ENCODE data around the gene VAC14.
"Not testable (repeated sequence)": the region's sequence is repeated elsewhere in the genome, so short reads cannot be mapped to it uniquely, and the experiment has no call there.

VAC14 gene

DNA sequence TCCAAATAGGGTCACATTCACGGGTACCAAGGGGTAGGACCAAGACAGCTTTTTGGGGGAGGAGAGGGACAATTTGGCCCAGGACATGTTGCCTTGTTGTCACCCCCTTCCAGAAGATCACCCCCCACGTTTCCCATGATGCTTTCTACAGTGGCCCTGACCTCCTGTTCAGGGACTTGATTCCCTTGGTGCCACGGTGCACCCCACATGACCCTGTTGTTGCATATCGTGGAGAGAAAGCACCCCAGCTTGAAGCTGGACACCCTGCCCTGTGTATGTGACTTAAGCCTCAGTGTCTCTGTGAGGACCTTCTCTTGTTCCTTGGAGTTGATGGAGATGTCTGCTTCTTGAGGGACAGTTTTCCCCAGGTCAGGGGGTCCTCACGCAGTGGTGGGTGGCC is 142.0 kb downstream of the VAC14 start:
- DNase-seq: no peak

DNA sequence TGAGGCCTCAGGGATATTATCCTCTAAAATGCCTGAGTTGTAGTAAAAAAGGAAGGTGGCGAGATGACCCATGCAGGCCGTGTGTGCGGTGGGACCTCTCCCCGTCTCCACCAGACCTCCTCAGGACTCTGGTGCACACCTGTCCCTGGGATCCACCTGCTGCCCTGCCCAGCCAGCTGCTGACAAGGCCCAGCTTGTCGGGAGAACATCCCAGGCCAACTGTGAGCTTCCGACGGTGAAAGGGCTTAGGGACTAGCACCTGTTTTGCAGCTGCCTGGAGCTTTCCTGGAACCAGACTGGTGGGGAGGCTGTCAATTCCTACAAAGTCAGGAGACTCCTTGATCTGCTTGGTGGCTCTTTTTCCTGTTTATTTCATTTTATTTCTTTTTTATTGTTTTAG is 143.0 kb downstream of the VAC14 start:
- DNase-seq: no peak

DNA sequence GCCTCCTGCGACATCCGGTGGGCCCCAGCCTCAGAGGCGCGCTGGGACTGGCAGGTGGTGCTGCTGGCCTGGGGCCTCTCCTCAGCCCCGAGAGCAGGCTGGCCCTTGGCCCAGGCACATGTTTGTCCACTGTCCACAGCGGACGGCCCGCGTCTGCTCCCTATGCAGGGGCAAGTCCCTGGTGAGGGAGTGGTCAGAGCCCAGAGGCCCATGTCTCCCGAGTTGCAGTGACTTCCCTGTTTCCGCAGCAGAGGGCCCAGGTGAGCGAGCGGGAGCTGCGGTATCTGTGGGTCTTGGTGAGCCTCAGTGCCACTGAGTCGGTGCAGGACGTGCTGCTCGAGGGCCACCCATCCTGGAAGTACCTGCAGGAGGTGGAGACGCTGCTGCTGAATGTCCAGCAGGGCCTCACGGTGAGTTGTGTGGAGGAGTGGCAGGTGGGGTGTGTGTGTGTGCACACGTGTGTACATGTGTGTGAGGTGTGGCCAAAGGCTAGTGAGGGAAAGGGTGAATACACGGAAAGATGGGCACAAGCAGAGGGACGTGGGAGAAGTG is 144.2 kb downstream of the VAC14 start:
- no peak for DNase-seq

DNA sequence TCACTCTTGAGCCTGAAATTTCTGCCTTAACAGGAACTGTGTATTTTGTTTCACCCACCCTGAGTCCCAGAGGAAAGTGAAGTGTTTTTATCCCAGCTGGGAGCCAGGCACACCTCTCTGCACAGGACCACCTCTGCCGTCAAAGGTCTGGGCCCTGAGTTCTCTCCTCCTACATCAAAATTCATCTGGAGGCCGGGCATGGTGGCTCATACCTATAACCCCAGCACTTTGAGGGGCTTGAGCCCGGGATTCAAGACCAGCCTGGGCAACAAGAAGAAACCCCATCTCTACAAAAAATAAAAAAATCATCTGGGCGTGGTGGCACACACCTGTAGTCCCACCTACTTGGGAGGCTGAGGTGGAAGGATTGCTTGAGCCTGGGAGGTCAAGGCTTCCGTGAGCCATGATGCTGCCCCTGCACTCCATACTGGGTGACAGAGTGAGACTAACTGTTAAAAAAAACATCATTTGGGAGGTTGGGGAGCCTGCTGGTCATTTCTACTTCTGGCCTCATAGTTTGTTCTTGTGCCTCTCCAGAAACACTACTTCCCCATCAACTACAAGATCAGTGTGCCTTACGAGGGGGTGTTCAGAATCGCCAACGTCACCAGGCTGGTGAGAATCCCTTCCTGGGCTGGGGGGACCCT is 144.8 kb downstream of the VAC14 start:
- no peak for DNase-seq

DNA sequence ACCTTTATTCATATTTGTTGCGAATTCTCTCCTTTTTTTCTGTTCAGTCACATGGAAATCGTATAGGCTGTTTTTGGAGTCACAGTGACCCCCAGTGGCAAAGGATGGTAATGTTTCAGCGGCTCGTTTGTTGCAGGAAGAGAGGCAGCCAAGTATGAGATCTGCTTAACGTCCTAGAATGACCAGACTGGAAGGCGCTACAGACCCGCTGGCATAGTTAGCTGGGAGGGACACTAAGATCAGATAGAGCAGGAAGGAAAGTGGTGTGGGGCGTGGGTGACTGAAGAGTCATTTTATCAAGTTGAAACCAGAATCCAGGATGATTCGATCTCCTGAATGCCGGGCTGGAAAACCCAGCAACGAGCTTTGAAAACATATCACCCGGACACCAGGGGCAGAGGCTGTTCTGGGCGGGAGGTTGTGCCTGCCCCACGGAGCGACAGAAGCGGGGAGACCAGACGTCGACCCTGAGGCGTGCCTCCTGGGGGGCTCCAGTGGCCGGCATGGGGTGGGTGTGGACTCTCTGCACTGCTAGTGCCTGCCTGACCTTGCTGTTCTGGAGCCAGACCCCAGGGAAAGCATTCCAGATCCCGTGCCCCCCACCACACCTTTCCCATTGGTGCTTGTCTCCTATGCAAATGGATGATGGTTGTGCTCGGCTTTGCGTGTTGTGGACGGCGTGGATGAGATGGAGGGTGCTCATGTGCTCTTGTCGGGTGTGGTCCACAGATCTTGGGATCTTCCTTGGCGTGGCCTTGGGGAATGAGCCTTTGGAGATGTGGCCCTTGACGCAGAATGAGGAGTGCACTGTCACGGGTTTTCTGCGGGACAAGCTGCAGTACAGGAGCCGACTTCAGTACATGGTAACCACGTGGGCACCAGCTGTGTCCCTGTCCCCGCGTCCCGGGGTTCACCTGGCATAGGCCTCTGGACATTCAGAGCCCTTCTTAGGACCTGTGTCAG is 146.9 kb downstream of the VAC14 start:
- DNase-seq: no peak

DNA sequence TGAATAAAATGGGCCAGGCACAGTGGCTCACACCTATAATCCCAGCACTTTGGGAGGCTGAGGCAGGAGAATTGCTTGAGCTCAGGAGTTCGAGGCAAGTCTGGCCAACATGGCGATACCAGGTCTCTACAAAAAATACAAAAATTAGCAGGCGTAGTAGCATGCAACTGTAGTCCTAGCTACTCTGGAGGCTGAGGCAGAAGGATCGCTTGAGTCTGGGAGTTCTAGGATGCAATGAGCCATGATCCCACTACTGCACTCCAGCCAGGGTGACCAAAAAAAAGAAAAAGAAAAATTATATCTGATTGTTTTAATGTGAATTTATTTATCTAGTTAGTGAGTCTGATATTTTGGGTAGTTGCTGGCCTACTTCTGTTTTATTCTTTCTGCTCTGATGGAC is 147.6 kb downstream of the VAC14 start:
- DNase-seq: no peak

DNA sequence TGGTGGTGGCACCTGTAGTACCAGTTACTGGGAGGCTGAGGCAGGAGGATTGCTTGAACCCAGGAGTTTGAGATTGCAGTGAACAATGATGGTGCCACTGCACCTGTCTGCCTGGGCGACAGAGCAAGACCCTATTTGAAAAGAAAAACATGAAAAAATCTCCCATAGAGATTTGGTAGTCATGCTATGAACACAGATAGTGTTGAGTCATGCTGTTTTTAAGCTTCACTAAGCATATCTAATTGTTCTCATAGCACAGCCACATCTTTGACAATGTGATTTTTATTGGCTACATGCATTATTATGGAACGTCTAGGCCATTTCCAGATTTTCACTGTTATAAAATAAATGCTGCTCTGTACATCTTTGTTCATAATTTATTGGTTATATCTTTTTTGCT is 148.6 kb downstream of the VAC14 start:
- no peak for DNase-seq

DNA sequence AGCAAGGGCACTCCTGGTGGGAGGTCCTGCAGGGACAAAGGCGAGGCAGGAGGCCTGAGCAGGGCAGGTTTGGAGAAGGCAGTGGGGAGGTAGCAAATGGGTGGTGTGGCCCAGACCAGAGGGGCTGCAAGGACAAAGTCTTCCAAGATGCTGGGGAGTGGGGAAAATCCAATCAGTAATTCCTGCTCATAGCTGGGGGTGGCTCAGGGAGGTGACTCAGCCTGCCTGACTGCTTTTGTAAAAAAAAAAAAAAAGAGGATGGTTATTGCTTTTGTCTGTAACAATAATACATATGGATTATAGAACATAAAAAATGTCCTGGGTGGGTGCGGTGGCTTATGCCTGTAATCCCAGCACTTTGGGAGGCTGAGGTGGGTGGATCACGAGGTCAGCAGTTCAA is 149.4 kb downstream of the VAC14 start:
- no peak for DNase-seq

DNA sequence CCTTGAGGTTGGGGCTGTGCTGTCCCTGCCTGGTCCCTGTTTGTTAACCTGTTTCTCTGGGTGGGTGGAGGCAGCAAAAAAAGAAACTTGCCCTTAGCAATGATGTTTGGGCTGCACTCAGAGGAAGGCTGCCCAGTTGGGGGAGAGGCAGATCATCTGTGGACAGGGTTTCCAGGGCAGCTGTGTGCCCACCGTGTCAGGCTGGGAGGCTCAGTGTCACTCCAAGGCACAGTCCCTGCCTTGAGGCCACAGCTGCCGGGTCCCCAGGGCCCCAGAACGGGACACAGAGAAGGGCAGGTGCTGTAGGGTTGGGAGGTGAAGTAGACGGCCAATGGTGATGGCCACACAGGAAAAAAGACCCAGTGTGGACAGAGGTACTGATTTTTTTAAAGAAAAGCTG is 150.7 kb downstream of the VAC14 start:
- DNase-seq: no peak

DNA sequence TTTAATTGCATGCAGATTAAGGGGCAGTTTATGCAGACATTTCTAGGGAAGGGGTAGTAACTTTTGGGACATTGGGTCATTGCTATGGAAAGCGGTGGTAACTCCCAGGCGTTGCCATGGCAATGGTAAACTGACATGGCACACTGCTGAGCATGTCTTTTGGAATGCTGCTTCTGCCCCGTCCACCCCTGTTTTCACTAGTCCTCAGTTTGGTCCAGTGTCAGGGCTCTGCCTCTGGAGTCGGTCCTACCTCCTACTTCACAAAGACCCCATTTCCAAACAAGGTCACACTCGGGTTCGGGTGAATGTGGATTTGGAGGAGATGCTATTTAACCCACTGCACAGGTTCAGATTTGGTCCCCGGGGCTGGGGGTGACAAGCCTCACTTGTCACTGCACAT is 151.7 kb downstream of the VAC14 start:
- no peak for DNase-seq

DNA sequence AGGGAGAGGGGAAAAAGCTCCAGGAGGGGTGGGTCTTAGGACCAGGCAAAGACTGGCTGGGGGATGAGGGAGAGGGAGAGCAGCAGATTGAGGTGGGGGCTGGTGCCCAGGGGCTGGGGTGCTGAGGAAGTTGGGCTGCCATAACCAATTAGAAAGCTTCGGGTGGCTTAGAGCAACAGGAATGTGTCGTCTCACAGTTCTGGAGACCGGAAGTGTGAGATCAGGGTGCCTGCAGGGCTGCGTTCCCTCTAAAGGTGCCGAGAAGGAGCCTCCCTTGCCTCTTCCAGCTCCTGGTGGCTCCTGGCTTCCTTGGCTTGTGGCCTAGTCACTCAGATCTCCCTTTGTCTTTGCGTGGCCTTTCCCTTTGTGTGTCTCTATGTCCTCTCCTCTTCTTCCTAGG is 152.4 kb downstream of the VAC14 start:
- DNase-seq: no peak

DNA sequence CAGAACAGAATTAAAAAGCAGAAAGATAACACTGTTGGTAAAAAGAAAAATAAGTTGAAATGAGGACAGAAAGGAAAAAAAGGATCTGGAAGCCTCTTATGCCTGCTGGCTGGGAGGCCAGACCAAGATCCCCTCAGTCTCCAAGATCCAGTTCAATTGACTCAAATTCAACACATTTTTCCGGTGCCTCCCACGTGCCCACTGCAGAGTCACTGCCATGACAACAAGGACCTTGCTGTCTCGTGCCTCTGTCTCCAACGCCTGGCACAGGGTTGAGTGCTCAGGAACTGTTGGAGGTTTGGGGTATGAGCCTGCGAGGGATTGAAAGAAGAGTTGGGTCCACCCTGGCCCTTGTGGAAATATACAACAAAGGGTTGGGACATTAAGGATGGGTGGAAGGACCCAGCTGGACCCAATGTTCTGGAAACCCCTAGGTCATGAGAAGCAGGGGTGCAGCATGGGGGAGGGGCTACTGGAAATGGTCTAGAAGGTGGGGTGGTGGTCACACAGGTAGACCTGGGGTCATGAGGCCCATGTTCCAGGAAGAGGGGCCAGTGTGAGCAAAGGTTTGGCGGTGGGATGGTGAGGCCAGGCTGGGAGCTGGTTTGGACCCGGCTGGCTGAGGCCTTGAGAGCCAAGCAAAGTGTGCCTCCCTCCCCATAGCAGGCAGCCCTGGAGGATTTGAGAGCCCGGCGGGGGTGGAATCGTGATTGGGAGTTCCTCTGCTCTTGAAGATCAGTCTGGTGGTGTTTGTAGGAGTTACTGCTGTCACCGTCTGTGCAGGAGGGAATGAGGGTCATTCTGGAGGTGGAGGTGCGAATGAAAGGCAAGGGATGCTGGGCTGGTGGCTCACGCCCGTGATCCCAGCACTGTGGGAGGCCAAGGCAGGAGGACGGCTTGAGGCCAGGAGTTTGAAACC is 153.3 kb downstream of the VAC14 start:
- no peak for DNase-seq

DNA sequence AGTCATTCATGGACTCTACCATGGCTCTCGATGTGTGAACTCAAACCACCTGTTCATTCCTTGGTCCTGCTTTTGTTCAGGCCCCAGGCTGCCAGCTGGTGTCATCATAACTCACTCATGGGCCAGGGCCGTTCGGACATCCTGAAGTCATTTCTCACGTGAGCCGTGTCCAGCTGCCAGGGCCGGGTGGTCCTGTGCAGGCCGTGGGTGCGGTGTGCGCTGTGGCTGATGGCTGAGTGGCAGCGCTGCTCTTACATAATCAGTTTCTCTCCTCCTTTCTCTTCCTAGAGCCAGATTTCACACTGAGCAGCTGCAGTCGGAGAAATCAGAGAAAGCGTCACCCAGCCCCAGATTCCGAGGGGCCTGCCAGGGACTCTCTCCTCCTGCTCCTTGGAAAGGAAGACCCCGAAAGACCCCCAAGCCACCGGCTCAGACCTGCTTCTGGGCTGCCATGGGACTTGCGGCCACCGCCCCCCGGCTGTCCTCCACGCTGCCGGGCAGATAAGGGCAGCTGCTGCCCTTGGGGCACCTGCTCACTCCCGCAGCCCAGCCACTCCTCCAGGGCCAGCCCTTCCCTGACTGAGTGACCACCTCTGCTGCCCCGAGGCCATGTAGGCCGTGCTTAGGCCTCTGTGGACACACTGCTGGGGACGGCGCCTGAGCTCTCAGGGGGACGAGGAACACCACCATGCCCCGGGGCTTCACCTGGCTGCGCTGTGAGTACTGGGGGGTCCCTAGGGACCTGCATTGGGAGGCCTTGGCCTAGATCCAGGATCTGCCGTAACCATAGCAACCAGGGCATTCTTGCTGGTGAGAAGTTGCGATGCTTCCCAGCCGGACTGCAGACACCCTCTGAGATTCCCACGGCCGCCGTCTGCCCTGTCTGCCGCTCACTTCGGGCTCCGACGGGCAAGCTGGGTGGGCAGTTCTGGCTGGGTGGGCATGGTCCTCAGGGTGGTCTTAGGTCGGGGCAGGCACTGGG is 154.4 kb downstream of the VAC14 start, which contains the start of gene IL34:
Gene IL34, plus strand, starts transcription at position 300 of the 982 bp plus-strand sequence. Its CDS starts 389 bp downstream, at position 689.
- no peak for DNase-seq

DNA sequence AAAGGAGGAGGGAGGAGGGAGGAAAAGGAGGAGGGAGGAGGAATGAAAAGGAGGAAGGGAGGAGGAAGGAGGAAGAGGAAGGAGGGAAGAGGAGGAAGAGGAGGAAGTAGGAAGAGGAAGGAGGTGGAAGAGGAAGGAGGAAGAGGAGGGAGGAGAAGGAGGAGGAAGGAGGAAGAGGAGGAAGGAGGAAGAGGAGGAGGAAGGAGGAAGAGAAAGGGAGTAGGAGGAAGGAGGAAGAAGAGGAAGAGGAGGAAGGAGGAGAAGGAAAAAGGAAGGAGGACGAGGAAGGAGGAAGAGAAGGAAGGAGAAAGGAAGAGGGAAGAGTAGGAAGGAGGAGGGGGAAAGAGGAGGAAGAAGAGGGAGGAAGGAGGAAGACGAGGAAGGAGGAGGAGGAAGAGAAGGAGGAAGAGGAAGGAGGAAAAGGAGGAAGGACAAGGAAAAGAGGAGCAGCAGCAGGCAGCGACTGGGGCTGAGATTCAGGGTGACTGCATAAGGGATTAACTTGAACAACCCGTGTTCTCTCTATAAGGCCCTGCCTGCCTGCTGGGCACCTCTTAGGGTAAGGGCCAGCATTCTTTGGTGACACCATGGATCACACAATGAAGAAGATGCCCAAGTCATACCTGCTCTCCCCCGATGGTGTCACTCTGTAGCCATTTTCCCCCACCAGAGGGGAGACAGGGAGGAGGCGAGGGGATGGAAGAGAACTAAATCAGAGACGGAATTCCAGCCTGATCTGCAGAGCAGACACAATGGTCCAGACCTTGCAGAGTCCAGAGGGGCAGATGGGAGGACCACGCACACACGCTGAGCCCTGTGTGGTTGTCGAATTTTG is 156.0 kb downstream of the VAC14 start:
- DNase-seq: no peak

DNA sequence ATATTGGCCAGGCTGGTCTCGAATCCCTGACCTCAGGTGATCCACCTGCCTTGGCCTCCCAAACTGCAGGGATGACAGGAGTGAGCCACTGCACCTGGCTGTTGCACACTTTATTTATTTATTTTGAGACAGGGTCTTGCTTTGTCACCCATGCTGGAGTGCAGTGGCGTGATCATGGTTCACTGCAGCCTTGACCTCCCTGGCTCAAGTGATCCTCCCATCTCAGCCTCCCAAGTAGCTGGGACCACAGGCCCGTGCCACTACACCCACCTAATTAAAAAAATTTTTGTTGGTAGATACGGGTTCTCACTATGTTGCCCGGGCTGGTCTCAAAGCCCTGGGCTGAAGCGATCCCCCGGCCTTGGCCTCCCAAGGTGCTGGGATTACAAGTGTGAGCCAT is 157.7 kb downstream of the VAC14 start:
- not testable (repeated sequence) for DNase-seq

DNA sequence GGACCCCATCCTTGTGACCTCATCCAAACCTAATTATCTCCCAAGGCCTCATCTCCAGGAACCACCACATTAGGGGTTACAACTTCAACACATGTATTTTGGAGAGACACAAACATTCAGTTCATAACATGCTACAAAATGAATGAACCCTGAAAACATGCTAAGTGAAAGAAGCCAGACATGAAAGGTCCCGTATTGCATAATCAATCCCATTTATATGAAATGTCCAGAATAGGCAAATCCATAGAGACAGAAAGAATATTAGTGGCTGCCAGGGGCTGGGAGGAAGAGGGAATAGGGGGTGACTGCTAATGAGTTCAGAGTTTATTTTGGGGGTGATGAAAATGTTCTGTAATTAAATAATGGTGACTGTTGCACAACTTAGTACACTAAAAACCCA is 158.3 kb downstream of the VAC14 start:
- no peak for DNase-seq

DNA sequence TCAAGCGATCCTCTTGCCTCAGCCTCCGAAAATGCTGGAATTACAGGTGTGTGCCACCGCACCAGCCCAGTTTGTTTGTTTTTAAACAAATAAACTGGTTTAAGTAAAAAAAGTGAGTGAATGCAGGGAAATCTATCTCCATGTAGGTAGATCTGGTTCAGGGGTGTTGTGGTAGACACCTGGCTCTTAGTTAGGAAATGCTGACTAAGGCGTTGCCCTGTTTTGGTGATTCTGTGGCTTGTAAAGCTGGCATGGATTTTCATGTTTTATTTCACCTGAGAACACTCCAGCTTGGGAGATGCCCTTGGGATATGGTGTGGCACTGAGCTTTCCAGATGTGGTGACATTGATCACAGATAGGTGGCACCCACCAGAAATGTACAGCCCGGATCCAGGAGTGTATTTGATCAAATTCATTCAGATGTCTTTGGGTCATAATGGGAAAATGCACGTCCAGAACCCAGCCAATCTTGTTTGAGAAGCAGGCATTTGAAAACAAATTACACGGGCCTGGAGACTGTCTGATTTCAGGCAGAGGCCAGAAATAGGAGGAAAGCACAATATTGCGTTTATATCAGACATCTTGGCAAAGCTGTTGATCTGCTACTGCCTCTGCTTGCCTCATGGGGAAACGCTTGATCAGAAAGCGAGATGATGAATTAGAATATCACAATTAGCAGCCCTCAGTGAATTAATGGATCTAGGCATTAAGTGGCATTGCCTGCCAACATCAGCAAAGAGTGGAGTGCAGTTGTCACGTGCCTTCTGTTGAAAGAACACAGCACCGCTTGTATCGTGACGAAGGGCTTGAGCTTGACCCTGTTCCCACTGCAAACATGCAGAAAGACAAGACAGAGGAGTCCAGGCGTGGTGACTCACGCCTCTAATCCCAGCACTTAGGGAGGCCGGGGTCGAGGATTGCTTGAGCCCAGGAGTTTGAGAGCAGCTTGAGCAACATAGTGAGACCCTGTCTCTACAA is 161.9 kb downstream of the VAC14 start:
- DNase-seq: no peak
